ENCODE data around the gene TNRC18.
A peak's percentile ranks its signal among the peaks of the same experiment; 100 is the strongest.

- peak; percentile 40 to 54 for TF ChIP-seq POLR2A (IDR thresholded peaks at IDR 0.05)
- TF ChIP-seq, protein P1, sequence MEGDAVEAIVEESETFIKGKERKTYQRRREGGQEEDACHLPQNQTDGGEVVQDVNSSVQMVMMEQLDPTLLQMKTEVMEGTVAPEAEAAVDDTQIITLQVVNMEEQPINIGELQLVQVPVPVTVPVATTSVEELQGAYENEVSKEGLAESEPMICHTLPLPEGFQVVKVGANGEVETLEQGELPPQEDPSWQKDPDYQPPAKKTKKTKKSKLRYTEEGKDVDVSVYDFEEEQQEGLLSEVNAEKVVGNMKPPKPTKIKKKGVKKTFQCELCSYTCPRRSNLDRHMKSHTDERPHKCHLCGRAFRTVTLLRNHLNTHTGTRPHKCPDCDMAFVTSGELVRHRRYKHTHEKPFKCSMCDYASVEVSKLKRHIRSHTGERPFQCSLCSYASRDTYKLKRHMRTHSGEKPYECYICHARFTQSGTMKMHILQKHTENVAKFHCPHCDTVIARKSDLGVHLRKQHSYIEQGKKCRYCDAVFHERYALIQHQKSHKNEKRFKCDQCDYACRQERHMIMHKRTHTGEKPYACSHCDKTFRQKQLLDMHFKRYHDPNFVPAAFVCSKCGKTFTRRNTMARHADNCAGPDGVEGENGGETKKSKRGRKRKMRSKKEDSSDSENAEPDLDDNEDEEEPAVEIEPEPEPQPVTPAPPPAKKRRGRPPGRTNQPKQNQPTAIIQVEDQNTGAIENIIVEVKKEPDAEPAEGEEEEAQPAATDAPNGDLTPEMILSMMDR (IDR thresholded peaks at IDR 0.05): no peak
These were observed 2.0 kb upstream of the TNRC18 start for GRCh38 chr7:5425507-5426225.

Measured in Peyer's patch (tissue), 4 donors.